CD4-positive, alpha-beta T cell treated with Interleukin-21 for 1 hour (primary cell): ENCODE data around the gene HLX.

ENCODE experiments used
- DNase-seq: peaks from one replicate; pipeline ENCODE4 v3.0.0-alpha.2; 2020

Gene HLX

GRCh38 chr1:220928725-220929300 is 49.6 kb downstream of the HLX start:
- no peak for DNase-seq

- no peak for DNase-seq
Observed at GRCh38 chr1:220929304-220929703, 50.1 kb downstream of the HLX start.
